HK-2 (cell line): ENCODE data around the gene ZDHHC11.
"Not testable (repeated sequence)": the region's sequence is repeated elsewhere in the genome, so short reads cannot be mapped to it uniquely, and the experiment has no call there.

Experiments
- DNase-seq: peaks from one replicate; pipeline ENCODE4 v3.0.0-alpha.2; 2018; ENCODE audit not compliant: unreplicated experiment

ZDHHC11 gene

GRCh38 chr5:843926-844325 lies 6.9 kb downstream of the ZDHHC11 start:
- DNase-seq: not testable (repeated sequence)

DNA sequence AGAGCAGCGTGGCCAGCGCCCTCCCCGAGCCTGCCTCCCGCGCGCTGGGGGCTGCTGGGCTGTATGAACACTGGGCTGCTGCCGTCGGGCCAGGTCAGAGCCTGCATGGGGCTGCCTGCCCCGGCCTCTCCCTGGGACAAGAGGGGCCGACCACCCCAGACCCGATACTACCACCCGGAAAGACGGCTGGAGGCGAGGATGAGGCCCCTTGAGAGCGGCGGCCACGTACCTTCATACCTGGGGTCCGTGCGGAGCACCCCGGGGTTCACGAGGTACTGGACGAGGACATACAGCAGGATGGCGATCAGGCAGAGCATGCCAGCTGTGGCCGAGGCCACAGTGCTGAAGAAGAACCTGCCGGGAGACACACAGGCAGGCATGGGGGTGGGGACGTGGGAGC lies 7.4 kb downstream of the ZDHHC11 start:
- DNase-seq: not testable (repeated sequence)

DNA sequence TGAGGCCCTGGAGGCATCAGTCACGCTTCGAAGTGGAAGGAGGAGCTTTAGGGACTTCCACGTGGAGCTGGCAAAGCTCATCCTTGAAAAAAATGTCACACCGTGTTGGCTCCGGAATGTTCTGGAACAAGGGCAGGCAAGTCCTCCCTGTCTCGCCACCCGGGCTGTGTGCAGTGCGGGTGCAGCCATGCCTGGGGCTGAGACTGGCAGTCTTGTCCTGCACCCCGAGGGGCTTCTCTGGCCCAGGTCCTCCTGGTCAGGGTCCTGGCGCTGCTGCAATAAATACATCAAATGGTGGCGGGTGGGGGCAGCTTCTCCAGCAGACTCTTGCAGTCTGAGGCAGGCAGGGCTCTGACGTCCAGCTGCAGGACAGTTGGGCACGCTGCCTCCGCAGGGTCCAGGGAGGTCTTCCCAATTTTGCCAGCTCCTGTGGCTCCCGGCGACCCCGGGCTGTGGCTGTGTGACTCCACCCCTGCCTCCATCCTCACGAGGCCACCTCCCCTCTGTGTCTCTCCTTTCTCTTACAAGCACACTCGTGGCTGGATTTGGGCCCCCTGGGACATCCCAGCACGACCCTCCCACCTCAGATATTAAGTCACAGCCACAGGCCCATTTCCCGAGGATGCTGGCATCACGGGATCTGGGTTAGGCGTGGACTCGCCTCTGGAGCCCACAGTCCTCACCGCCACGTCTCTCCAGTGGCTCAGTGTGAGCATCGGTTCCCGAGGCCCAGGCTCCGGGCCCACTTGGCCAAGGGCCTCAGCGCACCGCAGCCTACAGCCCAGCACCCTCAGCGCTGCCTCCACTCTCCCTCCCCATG lies 8.2 kb downstream of the ZDHHC11 start:
- DNase-seq: not testable (repeated sequence)

- DNase-seq: not testable (repeated sequence)
Observed at GRCh38 chr5:841531-842401, 9.0 kb downstream of the ZDHHC11 start.

DNA sequence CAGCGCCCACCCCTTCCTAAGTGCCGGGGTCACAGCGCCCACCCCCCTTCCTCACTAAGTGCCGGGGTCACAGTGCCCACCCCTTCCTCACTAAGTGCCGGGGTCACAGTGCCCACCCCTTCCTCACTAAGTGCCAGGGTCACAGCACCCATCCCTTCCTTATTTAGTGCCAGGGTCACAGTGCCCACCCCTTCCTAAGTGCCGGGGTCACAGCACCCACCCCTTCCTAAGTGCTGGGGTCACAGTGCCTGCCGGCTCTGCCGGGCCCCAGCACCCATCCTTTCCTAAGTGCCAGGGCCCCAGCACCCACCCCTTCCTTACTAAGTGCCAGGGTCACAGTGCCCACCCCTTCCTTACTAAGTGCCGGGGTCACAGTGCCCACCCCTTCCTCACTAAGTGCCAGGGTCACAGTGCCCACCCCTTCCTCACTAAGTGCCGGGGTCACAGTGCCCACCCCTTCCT lies 9.8 kb downstream of the ZDHHC11 start:
- DNase-seq: not testable (repeated sequence)

DNA sequence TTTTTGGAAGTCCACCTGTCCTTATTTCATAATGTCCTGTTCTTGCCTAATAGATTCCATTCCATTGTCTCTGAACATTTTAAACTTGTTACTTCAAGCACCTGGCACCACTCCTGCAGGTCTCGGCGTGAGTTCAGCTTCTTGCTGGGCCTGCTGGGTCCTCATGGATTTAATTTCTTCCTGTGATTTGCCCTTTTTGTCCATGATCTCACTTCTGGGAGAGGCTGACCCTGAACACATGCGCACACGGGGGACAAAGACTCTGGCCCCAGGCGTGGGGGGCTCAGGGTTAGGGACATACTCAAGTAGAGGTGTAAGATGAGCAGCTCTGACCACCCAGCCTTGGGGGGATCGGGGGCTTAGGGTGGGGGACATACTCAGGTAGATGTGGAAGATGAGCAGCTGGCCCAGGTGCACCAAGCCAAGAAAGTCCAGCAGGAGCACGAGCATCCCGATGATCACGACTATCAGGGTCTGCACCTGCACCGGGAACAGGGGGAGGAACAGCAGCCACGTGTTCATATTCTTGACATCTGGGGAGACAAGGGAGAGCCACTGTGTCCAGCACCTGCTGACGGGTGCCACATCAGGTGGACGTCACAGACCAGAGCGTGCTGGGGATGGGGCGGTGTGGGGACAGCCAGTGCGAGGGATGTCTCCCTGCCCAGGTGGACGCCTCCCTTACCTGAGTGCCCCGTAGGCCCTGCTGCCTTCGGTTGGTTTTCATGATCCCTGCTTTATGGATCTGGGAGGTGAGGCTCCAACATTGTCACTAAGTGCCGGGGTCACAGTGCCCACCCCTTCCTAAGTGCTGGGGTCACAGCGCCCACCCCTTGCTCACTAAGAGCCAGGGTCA lies 10.4 kb downstream of the ZDHHC11 start:
- DNase-seq: not testable (repeated sequence)

GRCh38 chr5:838431-838851 lies 12.3 kb downstream of the ZDHHC11 start:
- not testable (repeated sequence) for DNase-seq

- not testable (repeated sequence) for DNase-seq
Observed at GRCh38 chr5:837621-838121, 13.1 kb downstream of the ZDHHC11 start.

- DNase-seq: not testable (repeated sequence)
Observed at GRCh38 chr5:835933-836612, 14.7 kb downstream of the ZDHHC11 start.

DNA sequence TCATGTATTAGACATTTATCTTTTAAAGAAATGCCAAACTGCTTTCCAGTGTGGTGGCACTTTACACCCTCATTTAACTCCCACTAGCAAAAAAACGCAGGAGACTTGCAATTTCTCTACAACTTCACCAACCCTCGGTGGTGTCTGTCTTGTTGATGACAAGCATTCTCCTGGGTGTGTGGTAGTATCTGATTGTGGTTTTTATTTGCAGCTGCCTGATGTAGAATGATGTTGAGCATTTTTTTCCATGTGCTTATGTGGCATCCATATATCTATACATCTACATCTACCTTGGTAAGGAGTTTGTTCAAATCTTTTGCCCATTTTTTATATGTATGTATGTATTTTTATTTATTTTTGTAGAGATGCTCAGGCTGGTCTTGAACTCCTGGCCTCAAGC lies 16.8 kb downstream of the ZDHHC11 start:
- not testable (repeated sequence) for DNase-seq

- DNase-seq: not testable (repeated sequence)
Observed at GRCh38 chr5:828194-828593, 22.6 kb downstream of the ZDHHC11 start.

DNA sequence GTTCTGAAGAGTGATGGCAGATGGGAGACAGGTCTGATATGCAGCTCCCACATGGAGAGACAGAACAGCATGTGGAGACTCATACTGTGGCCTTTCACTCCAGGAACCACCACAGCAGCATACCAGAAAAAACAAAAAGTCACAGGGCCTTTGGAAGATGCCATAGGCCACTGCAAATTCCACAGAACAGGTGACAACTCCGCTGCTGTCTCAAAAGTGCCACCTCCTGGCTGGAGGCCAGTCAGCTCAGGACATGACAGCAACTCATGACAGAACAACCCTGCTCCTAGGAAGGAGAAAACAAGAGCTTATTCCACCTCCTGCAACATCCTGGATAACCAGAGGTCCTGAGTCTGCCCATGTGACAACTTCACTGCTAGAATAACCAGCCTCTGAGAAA lies 25.2 kb downstream of the ZDHHC11 start:
- DNase-seq: not testable (repeated sequence)

GRCh38 chr5:821504-821903 lies 29.3 kb downstream of the ZDHHC11 start:
- no peak for DNase-seq

DNA sequence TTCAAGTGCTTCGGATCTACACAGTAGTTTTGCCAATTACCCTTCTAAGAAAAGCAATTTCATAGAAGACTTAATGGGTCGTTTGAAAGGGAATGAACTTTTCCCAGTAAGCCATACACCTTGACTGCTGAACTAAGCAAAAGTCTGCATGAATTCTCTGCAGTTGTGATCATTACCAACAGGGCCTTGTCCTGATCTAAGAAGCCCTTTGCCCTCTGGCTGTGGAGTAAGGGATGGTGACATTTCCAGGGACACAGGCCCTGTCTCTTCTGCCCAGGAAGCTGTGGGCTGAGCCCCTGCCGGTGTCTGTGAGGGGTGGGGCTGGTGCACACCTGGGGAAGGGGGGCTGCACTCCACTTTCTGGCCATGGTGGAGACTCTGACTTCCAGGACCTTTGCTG lies 30.5 kb downstream of the ZDHHC11 start:
- DNase-seq: no peak

GRCh38 chr5:819078-819477 lies 31.7 kb downstream of the ZDHHC11 start:
- no peak for DNase-seq

- DNase-seq: no peak
Observed at GRCh38 chr5:816176-816575, 34.6 kb downstream of the ZDHHC11 start.

- DNase-seq: no peak
Observed at GRCh38 chr5:815449-815848, 35.3 kb downstream of the ZDHHC11 start.

DNA sequence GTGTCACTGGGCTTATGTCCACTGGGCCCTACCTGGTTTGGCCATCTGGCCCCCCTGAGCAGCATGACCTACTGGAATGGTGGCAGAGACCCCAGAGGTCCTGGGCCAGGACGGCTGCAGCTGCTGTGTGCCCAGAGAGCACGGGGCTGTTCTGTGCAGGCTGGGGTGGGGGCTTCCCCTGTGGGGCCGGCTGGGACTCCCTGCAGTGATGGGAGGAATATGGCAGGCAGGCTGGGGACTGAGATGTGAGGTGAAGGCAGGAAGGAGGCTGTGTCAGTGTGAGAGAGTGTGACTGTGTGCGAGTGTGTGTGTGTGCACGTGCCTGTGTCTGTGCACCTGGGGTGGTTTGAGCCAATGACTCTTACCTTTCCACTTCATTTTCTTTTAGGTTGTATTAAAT lies 37.2 kb downstream of the ZDHHC11 start:
- DNase-seq: not testable (repeated sequence)

DNA sequence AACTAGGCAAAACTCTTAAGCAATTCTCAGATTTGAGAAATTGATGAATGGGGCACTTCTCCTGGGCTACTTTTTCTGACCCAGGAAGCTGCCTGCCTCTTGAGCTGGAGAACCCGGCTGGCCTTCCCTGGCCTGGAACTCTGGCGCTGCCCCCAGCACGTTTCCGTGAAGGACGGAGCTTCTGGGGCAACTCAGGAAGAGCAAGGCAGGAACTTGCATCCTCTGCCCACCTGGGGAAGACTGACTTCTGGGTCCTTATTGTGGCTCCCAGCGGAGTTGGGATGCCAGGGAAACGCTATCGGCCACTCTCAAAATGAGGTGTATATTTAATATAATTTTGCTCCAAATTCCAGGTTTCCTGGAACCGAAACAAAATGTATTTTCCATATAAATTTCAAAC lies 39.4 kb downstream of the ZDHHC11 start:
- DNase-seq: not testable (repeated sequence)

DNA sequence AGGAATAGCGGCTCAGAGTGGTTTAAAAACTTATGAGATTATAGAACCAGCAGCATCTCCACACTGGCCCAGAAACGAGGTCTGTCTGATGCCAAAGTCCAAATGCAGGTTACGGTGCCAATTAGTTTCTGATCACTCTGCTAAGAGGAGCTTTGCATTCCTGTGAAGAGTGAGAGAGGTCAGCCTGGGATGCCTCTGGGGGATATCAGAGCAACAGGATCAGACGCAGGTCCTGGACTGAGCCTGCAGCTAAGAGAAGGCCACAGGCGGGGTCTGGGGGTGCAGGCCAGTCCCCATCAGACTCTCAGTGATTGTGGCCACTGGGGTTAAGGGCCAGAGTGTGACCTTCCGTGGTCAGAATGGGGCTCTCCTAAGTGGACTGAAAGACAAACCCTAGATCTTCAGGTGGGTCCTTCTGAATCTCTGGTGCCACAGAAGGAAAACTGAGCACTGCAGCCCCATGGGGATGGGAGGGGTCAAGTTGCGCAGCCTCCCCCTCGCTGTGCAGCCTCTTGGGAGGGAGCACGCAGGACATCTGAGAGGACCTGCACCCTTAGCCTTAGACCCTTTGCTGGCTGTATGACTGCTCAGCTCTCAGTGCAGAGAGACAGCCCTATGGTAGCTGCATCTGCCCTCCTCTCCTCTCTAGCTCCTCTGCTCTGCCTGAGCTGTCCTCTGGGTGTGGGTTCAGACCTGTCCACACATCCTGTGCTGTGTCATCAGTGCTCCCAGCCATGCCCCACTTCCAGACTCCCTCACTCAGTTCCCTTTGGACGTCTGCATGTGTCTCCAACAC lies 42.9 kb downstream of the ZDHHC11 start:
- DNase-seq: not testable (repeated sequence)
